Right forelimb (tissue), 1 donor: ENCODE results near the gene EIF2D.
"Not testable (repeated sequence)": the region's sequence is repeated elsewhere in the genome, so short reads cannot be mapped to it uniquely, and the experiment has no call there.

Source experiments
- DNase-seq: peaks from one replicate; pipeline ENCODE4 v3.0.0-alpha.2; 2018

EIF2D gene

DNA sequence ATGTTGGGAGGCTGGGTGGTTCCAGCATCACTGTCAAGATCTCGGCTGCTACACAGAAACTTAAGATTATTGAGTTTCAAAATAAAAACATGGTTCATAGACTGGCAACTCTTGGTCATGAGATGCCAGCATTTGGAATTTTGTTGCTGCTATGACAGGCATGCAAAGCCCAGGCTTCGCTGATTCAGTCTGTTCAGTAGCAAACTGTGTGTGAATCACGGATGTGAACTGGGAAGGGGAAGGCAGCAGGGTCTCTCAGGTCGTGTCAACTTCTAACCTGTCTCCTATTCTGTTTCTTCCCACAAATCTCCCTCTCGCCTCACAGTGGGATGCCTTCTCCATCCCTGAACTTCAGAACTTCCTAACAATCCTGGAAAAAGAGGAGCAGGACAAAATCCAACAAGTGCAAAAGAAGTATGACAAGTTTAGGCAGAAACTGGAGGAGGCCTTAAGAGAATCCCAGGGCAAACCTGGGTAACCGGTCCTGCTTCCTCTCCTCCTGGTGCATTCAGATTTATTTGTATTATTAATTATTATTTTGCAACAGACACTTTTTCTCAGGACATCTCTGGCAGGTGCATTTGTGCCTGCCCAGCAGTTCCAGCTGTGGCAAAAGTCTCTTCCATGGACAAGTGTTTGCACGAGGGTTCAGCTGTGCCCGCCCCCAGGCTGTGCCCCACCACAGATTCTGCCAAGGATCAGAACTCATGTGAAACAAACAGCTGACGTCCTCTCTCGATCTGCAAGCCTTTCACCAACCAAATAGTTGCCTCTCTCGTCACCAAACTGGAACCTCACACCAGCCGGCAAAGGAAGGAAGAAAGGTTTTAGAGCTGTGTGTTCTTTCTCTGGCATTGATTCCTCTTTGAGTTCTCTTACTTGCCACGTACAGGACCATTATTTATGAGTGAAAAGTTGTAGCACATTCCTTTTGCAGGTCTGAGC is 25.5 kb downstream of the EIF2D start:
- no peak for DNase-seq

- DNase-seq: no peak
Observed at GRCh38 chr1:206584683-206585082, 27.6 kb downstream of the EIF2D start.

DNA sequence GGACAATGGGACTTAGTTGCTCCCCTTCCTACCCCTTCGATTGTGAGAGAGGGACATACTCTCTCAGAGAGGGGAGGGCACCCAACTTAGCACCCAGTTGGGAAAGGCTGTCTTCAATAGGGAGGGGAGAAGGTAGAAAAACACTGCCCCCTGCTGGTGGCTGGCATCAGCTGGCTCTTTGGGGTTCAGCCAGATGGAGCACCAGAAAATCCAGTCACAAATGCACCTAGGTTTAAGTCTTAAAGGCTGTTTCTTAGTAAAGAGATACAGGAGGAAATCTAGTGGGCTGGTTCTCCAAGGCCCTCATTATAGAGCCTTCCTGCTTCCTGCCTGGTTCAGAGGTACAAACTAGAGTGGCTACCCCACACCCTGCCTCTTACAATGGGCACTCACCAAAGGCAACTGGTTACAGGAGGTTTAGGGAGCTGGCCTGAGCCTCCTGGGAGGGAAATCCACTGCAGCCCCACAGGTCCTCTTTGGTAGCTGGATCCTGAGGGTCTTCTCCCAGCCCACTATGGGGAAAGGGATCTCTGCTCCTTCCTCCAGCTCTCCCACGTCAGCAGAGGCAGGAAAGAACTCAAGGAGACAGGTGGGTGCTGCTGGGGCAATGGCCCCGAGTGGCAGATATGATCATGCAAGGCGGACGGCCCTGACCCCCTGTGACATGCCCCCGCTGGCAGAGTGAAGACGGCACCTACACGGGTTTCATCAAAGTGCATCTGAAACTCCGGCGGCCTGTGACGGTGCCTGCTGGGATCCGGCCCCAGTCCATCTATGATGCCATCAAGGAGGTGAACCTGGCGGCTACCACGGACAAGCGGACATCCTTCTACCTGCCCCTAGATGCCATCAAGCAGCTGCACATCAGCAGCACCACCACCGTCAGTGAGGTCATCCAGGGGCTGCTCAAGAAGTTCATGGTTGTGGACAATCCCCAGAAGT is 28.3 kb downstream of the EIF2D start:
- DNase-seq: peak; percentile 87

- DNase-seq: no peak
Observed at GRCh38 chr1:206582971-206583706, 29.1 kb downstream of the EIF2D start.

- DNase-seq: no peak
Observed at GRCh38 chr1:206582537-206582936, 29.7 kb downstream of the EIF2D start.

DNA sequence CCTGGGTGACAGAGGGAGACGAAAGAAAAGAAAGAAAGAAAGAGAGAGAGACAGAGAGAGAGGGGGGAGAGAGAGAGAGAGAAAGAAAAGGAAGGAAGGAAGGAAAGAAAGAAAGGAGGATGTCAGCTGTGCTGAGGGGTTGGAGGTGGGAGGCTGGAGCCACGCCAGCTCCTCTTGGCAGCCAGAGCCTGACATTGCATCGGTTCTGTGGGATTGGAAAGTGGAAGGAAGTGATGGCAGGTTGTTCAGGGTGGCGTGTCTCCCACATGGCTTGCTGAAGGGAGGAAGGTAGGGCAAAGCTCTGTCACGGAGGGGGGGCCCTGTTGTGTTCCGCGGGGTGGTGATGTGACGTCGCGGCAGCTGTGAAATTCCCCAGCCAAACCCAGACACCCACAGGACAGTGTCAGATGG is 30.7 kb downstream of the EIF2D start:
- no peak for DNase-seq

- not testable (repeated sequence) for DNase-seq
Observed at GRCh38 chr1:206581114-206581497, 31.2 kb downstream of the EIF2D start.

GRCh38 chr1:206580438-206581113 is 31.7 kb downstream of the EIF2D start:
- DNase-seq: no peak

DNA sequence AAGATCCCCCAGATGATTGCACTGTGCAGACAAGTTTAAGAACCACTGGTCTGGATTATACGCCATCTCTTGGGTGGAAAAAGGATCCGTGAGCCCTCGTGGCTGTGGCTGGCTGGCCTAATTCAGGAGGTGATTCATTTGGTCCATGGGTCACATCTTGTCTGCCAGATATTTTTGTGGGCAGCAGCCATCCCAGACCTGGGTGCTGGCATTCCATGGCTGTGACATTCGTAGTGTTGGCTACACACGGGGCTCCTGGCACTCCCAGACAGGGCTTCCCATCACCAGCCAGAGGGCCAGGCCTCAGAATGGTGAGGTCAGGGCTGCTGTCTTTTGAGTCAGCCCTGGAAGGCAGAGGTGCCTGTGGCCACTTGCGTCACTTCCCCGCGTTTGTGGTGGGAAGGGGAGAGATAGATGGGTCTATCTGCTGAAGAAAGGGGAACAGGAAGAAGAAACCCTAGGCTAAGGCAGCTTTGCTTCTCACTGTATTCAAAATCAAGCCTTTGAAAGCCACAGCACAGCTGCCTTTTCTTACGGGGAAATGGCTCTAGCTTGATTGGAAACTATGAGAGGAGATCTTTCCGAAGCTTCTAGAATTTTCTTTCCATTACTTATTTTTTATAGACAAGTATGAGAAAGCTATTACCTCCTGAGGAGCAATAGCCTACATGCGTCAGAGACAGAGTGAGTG is 32.4 kb downstream of the EIF2D start:
- no peak for DNase-seq

DNA sequence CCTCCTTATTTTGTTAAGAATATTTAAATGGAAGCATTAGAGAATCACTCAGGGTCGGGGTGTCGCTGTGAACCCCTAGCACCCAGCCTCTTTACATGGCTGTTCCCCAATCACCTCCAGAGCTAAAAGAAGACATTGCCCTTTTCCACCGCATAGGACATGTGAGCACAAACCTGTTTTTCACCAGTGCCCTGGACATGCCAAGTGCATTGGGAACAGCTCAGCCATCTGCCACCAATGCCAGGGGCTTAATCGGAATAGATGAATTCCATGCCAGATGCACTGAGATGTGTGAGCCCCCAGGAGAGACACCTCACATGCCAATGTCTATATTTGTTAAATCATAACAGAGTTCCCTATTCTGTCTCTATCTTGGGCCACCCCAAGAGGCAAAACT is 33.3 kb downstream of the EIF2D start:
- no peak for DNase-seq

- no peak for DNase-seq
Observed at GRCh38 chr1:206578068-206578977, 33.9 kb downstream of the EIF2D start.

DNA sequence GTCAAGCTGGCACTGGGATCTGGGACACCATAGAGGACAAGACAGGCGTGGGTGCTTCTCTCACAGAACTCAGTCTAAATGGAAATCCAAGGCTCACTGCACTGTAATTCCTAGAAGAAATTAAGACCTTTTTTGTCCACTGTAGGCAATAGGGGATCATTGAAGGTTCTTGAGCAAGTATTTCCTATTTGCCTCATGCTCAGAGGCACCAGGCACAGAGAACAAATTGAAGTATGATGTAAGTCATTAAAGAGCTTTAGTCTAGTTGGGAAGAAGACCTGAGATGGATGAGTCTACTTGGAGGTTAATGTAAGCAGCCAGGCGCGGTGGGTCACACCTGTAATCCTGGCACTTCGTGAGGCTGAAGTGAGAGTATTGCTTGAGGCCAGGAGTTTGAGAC is 34.6 kb downstream of the EIF2D start:
- DNase-seq: no peak

GRCh38 chr1:206575894-206576737 is 36.1 kb downstream of the EIF2D start:
- no peak for DNase-seq

- DNase-seq: no peak
Observed at GRCh38 chr1:206575165-206575893, 36.9 kb downstream of the EIF2D start.

DNA sequence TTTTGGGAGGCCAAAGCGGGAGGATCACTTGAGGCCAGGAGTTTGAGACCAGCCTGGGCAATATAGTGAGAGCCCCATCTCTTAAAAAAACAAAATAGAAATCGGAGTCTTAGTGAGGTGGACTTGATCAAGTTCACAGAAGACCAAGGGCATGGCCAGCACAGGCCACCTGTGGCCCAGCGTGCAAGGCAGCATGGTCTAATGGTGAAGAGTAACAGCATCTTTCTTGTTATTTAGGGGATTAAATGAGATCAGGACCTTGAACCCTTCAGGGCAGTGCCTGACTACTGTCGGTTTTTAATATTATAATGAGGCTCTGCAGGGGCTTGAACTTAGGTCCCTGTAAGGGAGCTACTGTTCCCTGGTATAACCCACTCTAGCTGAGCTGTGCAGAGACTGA is 38.5 kb downstream of the EIF2D start:
- DNase-seq: no peak

GRCh38 chr1:206573319-206573718 is 38.9 kb downstream of the EIF2D start:
- no peak for DNase-seq

DNA sequence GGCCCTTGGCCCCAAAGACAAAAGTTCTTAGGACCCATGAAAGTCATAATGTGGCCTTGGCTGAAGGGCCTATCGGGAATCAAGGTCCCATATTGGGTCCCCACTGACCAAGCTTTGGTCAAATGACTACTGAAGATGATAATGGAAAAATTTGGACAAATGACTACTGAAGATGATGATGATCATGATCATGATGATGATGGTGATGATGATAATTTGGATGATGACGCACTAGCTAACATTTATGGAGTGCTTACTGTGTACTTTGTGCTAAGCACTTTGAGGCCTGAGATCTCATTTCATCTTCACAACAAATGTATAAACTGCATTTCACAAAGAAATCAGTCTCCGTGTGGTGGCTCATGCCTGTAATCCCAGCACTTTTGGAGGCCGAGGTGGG is 39.4 kb downstream of the EIF2D start:
- no peak for DNase-seq

DNA sequence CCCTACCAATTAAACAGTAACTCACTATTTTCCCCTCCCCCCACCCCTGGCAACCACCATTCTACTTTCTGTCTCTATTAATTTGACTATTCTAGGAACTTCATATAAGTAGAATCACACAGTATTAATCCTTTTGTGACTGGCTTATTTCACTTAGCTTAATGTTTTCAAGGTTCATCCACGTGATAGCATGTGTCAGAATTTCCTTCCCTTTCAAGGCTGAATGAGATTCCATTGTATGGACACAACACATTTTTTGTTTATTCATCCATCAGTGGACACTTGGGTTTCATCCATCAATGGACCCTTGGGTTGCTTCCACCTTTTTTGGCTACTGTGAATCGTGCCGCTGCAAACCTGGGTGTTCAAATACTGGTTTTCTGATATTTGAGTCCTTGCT is 41.7 kb downstream of the EIF2D start:
- no peak for DNase-seq

DNA sequence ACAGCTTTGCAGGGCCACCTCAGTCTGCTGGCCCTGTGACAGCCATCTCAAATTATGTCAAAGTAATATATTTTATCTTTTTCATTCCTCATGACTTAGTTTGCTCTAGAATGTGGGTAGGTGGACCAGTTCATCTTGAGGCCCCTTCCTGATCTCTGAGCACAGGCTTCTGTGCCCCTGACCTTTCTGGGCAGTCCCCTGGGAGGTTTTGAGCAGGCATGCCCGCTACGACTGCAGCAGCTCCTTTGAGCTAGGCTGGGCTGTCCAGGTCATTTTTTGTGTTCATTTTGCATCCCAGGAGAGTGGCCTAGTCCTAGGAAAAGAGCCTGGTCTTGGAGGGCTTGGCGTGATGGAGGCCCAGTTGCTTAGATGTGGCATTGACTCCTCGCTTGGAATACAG is 42.7 kb downstream of the EIF2D start:
- DNase-seq: no peak
